NK-92 (cell line): ENCODE results near the gene LSM14B.
"Not testable (repeated sequence)": the region's sequence is repeated elsewhere in the genome, so short reads cannot be mapped to it uniquely, and the experiment has no call there.

Experiments used
- DNase-seq: peaks from one replicate; lab custom pipeline; 2025; ENCODE audit not compliant: unreplicated experiment; lab: John Stamatoyannopoulos, UW

Gene LSM14B

DNA sequence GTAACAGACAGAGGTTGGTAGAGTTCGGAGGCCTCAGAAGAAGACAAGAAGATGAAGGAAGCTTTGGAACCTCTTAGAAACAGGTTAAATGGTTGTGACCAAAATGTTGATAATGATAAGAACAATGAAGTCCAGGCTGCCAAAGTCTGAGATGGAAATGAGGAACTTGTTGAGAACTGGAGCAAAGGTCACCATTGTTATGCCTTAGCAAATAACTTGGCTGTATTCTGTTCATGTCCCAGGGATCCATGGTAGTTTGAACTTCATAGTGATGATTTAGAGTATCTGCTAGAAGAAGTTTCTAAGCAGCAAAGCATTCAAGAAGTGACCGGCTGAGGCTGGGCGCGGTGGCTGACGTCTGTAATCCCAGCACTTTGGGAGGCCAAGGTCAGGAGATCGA lies 11.1 kb upstream of the LSM14B start:
- no peak for DNase-seq

DNA sequence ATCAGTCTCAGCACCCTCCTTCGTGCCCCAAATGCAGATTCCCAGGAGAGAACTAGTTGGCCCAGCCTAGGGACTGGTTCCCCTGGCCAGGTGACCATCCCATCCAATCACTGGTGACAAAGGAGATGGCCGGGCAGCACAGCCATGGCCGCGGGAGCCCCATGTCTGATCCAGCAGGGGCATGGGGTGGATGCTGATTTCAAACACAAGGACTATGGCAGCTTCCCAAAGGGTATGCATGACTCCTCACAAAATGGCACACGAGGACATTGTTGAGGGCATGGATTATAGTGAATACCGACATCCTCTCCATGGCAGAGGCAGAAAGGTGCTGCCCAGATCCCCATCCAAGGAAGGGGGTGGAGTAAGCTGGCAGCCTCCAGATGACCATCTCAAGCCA lies 9.9 kb upstream of the LSM14B start:
- DNase-seq: no peak

DNA sequence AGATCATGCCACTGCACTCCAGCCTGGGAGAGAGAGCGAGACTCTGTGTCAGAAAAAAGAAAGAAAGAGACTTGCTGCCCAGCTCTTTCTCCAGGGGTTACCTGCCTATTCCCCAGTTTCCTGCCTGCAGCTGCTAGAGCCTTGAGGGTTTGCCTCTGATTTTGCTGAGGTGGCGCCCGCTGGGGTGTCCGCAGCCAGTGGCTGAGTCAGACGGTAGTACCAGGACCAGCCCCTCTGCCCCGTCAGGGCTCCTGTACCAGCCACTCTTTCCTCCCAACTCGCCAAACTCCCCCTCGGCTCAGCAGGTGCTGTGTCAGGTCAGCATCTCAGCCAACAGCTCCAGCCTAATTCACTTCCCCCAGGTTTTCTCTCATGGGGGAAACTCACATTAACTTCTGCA lies 7.4 kb upstream of the LSM14B start:
- DNase-seq: no peak

DNA sequence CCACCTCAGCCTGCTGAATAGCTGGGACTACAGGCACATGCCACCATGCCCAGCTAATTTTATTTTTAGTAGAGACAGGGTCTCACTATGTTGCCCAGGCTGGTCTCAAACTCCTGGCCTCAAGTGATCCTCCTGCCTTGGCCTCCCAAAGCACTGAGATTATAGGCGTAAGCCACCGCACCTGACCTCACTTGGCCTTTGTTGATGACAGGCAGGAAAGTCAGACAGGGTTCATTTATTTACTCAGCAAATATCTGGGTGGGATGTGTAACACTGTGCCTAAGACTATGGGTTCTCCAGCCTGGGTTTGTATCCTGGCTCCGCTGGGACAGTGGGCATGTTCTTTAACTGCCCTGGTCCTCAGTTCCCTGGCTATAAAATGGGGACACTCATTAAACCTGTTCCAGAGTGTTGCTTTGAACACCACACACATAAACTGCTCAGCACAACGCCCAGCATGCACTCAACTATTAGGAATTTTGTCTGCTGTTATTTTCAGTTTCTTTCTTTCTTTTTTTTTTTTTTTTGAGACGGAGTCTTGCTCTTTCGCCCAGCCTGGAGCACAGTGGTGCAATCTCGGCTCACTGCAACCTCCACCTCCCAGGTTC lies 6.4 kb upstream of the LSM14B start:
- DNase-seq: not testable (repeated sequence)

DNA sequence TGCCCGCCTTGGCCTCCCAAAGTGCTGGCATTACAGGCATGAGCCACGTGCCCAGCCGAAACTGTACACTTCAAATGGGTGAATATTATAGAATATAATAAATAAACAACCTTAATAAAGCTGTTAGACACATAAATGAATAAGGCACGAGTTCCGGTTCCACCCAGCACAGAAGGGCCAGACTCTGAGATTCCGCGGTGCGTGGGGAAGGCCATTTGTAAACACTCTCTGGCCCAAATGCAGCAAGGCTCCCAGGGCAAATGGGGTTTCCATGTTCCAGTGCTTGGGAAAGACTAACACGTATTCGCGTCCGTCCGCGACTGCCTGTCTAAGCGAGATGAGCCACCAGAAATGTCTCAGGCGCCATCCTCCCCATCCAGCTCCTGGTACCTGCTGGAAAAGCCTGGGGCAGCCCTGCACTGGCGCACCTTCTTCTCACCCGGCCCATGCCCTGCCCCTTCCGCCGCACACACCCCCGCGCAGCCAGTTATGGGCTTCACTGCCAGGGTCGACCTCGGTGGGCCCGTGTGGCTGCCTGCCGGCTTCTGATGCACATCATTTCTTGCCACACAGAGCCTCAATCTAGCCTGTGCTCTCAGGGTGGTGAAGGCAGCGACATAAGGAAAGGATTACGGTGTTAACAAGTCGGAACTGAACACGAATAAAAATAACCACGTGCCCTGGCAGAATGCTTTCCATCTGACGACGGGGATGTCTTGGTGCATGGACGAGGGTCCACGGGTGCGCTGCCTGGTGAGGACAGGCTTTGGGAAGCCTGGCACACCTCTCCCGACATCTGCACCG lies 5.5 kb upstream of the LSM14B start:
- no peak for DNase-seq

DNA sequence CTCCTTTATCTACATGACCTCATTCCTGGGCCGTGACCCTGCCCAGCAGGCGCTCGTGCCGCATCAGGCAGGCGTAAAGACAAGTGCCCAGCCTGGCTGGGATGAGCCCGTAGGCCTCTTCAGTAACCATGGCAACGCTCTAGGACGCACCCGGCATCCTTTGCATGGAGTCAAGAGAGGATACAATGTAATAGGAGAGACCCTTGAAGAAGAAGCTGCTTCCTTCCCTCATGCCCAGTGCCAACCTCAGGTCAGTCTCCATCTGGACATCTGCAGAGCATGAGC lies 5.0 kb upstream of the LSM14B start:
- DNase-seq: no peak

DNA sequence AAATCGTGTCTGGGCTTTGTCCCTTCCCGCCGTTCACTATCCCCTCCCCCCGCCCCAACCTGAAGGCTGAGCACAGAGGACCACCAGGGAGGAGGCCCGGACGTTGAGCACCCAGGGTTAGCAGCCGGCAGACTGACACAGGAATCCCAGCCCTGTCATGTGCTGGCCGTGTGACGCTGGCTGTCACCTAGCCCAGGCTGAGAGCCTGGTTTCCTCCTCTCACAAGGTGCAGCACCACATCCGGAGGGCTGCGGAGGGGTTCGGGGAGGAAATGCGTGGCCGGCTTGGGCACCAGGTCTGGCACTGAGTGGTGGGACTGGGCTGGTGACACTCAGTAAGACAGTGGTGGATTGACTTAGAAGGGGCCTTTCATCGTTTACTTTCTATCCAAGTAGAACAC lies 4.6 kb upstream of the LSM14B start:
- DNase-seq: peak; percentile 40

DNA sequence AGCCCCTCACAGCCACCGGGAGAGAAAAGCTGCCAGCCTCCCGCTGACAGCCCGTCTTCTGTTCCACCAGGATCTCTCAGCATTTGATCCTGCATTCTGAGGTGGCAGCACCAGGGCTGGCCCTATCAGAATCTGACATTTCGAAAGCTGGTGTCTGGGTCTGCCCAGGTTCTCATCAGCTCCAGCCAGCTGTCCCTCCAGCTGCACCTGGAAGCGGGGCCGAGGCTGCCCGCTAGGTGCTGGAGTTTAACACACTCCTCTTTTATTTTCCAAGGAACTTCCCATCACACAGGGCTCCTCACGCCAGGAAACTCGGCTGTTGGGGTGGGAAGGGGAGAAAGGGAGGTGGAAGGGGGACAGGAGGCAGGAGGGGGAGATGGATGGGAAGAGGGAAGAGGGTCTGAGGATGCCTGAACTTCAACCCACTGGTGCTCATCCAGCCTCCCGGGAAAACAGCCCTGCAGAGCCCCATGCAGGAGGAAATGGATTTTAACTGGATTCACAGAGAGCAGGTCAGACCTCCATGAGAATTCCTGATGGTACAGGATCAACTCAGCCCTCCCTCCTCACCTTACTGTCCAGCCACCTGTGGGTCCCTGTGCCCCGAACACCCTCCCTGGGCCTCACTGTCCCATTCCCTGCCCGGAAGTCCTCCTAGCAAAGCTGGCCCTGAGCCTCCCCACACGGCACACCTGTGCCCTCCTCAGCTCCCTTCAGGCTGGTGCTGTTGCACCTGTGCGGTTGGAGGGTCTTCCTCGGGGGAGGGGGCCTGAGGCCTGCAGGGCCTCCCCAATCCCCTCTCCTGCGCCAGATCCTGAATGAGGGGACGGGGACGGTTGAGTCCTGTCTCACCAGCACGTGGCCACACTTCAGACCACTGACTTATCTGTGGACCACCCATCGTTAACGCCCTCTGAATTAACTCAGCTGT lies 3.9 kb upstream of the LSM14B start:
- no peak for DNase-seq

DNA sequence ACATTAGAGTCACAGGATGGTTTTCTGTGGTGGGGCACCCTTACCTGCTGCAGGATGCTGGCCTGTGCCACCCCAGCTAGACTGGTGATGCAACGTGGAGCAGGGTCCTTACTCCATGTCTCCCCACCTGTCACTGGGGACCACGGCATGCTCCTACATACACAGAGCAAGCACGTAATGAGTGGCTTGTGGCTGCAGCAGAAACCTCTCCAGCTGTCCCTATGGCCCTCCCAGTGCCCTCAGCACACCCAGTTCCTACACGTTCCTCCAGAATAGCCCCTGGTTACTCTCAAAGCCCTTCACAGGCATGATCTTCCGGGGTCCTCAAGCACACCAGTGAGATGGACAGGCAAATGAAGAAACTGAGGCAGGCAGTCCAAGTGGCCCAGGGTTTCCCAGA lies 3.2 kb upstream of the LSM14B start:
- DNase-seq: no peak

DNA sequence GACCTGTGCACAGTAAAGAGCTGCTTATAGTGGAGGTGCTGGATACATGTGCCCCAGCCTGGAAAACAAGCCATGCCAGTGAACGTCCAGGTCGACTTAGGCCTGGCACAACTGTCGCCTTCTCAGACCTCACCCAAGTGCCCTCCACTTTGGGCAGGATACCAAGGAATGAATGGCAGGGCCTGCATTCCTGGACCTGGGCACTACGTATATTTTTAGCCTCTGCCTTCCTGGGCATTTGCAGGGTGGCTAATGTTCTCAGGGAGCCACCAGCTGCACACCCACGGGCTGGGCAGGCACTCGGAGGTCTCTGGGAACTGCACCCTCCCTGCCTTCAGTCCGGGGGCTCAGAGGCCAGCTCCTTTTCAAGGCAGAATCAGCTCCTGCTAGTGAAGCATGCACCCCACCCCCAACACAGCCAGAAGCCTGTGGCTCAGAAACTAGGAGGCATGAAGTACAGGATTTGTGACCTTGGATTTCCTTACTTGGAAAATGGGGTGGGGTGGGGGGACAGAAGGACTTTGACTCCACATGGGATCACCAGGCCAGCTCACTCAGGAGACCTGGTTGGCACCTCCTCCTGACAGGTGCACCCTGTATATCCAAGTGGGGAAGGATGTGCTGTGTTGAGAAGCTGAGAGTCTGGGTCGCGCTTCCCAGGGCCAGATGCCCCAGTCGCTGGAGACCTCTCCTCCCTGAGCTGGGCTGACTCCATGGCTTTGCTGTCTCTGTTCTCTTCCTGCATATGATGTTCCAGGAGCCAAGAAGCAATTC lies 2.5 kb upstream of the LSM14B start:
- no peak for DNase-seq

DNA sequence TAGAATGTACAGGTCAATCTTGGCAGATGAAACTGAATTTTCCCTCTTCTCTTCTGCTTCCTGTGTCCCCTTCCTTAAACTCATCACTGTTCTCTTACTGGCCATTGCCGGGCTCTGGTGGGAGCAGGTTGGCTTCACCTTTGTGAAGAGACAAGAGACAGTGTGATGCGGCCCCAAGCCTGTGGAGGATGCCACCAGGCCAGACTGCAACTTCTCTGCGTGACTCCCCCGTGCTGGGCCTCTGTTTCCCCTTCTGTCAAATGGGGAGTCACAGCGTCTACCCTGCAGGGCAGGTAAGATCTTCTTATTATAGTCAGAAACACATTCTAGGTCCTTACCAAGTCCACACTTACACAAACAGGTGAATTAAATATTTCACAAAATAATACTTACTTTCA lies 1.9 kb upstream of the LSM14B start:
- no peak for DNase-seq

DNA sequence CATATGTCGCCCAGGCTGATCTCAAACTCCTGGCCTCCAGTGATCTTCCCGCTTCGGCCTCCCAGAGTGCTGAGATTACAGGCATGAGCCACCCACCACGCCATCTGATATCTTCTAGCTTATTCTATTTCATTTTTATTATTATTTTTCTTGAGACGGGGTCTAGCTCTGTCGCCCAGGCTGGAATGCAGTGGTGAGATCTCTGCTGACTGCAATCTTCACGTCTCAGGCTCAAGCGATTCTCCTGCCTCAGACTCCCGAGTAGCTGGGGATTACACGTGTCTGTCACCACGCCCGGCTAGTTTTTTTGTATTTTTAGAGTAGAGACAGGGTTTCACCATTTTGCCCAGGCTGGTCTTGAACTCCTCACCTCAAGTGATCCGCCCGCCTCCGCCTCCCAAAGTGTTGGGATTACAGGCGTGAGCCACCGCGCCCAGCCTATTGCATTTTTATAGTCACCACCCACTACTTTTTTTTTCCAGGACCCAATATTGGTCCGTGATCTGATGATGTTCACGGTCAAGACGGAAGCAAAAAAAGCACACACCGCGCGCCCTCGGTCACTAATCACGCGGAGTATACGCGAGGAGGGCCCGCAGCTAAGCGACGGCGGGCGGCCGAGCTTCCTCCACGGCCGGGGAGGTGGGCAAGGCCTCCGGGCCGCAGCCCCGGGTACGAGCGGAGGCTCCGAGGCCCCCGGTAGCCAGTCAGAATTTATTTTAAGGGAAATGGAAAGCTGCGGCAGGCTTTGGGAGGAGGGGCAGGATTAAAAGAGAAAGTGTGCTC lies 1.1 kb upstream of the LSM14B start:
- DNase-seq: no peak

DNA sequence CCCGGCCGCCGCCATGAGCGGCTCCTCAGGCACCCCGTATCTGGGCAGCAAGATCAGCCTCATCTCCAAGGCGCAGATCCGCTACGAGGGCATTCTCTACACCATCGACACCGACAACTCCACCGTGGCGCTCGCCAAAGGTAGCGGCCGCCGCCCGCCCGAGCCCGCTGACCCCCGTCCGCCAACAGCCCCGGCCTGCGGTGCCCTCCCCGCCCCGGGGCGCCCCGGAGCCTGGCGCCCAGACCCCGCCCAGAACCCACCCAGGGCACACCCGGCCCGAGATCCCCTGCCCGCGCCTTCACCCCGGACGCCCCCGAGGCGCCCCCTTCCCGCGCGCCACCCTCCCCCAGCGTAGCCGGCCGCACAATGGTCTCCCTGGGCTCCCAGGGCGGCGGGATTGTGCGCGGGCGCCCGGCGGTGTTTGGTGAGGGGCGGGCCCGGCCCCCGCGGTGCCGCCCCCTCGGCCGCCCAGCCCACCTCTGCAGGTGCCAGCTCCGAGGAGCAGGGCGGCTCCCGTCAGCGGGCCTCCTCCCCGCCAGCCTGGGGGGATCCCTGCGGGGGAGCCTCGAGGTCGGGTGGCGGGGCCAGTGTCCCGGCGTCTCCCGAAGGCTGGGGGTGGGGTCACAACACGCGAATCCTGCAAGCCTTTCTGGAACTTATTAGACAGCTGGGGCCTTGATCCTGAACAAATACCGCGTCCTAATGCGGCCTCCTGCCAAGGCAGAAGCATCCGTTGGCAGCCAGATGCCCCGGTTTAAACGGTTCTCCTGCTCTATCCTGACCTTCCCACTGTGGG lies 577 bp downstream of the LSM14B start:
- no peak for DNase-seq

DNA sequence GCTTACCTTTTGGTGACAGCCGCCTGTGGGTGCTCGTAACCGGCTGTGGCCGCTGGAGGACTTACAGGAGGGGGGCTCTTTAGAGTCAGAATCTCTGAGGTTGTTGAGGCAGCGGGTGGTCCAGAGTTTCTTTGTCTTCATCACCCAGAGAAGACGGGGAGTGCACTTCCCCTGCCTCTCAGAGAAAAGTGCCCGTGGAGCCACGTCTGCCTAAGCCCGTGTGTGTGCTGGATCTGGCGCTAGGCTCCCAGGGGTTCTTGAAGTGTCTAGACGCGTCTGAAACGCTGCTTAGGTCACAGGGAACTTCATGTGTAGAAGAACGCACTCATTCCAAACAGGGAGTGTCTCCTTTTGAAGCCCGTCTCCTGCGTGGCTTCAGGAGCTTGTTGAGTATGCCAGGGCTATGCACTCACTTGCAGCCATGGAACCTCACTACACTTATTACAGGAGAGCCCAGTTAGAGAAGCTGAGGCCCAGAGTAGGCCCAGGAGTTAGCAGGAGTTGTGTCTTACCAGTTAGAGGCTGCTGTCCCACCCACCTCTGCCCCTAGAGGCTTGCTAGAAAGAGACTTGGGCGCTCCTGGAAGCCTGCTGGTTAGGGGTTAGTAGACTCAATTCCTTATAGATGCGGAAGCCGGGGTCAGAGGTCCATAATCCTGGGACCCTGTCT lies 1.3 kb downstream of the LSM14B start:
- DNase-seq: no peak

DNA sequence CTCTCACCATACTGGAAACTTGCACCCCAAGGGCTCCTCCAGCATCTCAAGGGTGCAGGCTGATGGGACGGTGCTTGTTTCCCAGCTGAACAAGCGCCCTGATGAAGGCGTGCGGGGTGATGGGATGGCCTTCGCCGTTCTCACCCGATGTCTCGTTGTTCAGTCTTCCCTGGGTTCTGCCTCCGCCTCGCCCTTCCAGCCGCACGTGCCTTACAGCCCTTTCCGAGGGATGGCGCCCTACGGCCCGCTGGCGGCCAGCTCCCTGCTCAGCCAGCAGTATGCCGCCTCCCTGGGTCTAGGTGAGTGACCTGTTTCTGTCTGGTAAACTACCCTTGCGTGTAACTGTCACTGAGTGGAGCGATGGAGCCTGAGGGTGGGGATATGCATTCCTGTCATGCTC lies 3.9 kb downstream of the LSM14B start:
- DNase-seq: no peak

DNA sequence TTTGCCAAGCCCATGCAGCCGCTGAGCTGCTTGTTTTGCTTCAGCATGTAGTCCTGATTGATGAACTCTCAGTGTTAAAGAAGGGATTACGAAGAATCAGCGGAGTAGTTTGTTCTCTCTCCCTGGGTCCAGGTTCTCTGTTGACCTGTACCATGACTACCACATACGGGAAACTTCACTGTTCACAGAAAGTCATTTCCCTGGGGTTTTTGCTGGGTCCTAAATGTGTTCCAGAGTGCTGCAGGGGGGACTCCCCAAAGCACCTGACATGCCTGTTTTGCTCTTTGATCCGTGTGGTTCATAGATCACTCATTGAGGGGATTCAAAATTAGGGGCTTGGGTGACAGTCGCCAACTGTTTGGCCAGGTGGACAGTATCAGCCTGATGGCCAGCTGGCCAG lies 5.5 kb downstream of the LSM14B start:
- DNase-seq: no peak

DNA sequence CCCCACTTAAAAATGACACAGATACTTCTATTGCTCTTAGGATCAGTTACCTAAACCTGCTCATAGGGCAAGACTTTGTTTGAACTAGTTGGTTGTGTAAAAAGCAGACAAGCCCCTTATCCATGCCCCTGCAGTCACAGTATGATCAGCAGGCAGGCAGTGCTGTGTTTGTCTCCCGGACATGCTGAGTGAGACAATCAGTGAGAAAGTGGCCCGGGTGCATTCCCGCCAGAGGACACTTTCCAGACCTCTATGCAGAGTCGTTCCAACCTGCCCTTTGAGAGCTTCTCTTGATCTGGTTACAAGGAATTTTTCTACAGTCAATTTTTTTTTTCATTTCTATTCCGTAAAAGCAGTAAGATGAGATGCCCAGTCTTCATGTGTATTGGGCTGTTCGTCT lies 6.2 kb downstream of the LSM14B start:
- no peak for DNase-seq

DNA sequence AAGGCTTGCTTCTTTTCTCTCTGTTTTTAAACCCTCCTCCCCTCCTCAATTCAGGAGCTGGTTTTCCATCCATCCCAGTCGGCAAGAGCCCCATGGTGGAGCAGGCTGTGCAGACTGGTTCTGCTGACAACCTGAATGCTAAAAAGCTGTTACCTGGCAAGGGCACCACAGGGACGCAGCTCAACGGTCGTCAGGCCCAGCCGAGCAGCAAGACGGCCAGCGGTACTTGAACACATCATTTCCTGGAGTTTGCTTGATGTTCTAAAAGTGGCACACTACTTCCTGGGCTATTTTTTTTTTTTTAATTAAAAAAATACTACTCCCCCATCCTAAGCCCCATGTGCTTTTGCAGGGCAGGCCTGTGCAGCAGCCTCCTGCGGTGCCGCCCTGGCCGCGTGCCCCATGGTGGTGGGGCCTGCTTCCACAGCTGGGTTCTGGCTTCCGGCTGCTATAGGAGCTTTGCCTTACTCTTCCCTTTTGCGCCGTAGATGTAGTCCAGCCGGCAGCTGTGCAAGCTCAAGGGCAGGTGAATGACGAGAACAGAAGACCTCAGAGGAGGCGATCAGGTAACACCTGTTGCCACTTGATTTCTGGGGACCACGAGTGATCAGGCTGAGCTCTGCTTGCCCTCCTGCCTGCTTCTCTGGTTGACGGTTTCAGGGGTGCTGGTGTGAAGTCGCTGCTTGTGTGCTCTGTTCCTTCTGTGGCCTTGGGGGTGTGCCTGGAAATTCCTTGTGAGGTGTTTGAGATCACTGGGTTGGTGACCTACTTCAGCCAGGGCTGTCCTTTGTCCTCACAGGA lies 7.7 kb downstream of the LSM14B start:
- no peak for DNase-seq
